Endometrium (tissue), 2 donors: ENCODE data around the gene CLK3.
"Not testable (repeated sequence)": the region's sequence is repeated elsewhere in the genome, so short reads cannot be mapped to it uniquely, and the experiment has no call there.

Source experiments
- FAIRE-seq: peaks from 2 replicates; lab custom pipeline; 2012; peaks lifted over from hg19 to GRCh38; lab: Jason Lieb, UNC
- donor health status: control.
- donor health status: control.

CLK3 gene

GRCh38 chr15:74615508-74616365 is at the start of gene CLK3:
CLK3 (plus strand) TSS chr15:74615836; CDS start chr15:74619197, 3,361 bp downstream.
- FAIRE-seq = no peak

- FAIRE-seq = no peak
Measured at GRCh38 chr15:74568594-74568993, 47.0 kb upstream of the CLK3 start.

- no peak for FAIRE-seq
Measured at GRCh38 chr15:74569731-74570070, 45.9 kb upstream of the CLK3 start.

- no peak for FAIRE-seq
Measured at GRCh38 chr15:74571191-74571590, 44.4 kb upstream of the CLK3 start.

GRCh38 chr15:74573987-74574386 is 41.6 kb upstream of the CLK3 start:
- FAIRE-seq = no peak

- no peak for FAIRE-seq
Measured at GRCh38 chr15:74578496-74578994, 37.1 kb upstream of the CLK3 start.

GRCh38 chr15:74579001-74579400 is 36.6 kb upstream of the CLK3 start:
- FAIRE-seq = no peak

- FAIRE-seq = no peak
Measured at GRCh38 chr15:74580538-74581350, 34.9 kb upstream of the CLK3 start.

- no peak for FAIRE-seq
Measured at GRCh38 chr15:74584204-74584603, 31.4 kb upstream of the CLK3 start.

GRCh38 chr15:74584779-74585178 is 30.9 kb upstream of the CLK3 start:
- FAIRE-seq = no peak

GRCh38 chr15:74585191-74585590 is 30.4 kb upstream of the CLK3 start:
- FAIRE-seq = no peak

- no peak for FAIRE-seq
Measured at GRCh38 chr15:74585857-74586256, 29.8 kb upstream of the CLK3 start.

- no peak for FAIRE-seq
Measured at GRCh38 chr15:74589826-74590225, 25.8 kb upstream of the CLK3 start.

GRCh38 chr15:74592222-74592621 is 23.4 kb upstream of the CLK3 start:
- no peak for FAIRE-seq

- FAIRE-seq = no peak
Measured at GRCh38 chr15:74593122-74593521, 22.5 kb upstream of the CLK3 start.

- no peak for FAIRE-seq
Measured at GRCh38 chr15:74594455-74594854, 21.2 kb upstream of the CLK3 start.

GRCh38 chr15:74595271-74595670 is 20.4 kb upstream of the CLK3 start:
- FAIRE-seq = no peak

GRCh38 chr15:74596736-74597135 is 18.9 kb upstream of the CLK3 start:
- FAIRE-seq = not testable (repeated sequence)

- not testable (repeated sequence) for FAIRE-seq
Measured at GRCh38 chr15:74597146-74597705, 18.4 kb upstream of the CLK3 start.

GRCh38 chr15:74598126-74598842 is 17.4 kb upstream of the CLK3 start:
- peak; percentile 63 for FAIRE-seq

- no peak for FAIRE-seq
Measured at GRCh38 chr15:74599156-74599555, 16.5 kb upstream of the CLK3 start.
